G401 (cell line): ENCODE data around the gene ATXN7L2. TPM values are rescaled to one million over a fixed set of nuclear protein-coding genes. Genes with fewer than 3 reads are reported as not detected.
A peak's percentile ranks its signal among the peaks of the same experiment; 100 is the strongest.

Experiments used
- DNase-seq: peaks from one replicate; pipeline ENCODE4 v3.0.0-alpha.2; 2015; ENCODE audit warnings: low spot score
- in situ Hi-C: cut with HindIII; loops from 2 replicates; pipeline ENCODE4 v1.10.0; 2016; ENCODE audit warnings: low sequenced_read_pairs, mixed read lengths
- total RNA-seq: library from RNA; depleted of rRNA; stranded (reverse); fragments of >200 nt; shearing (Covaris generic); gene quantifications from 2 replicates; pipeline ENCODE4 v1.2.3, GENCODE V29; 2014; rRNA removed

The ATXN7L2 gene
- total RNA-seq, 1 experiment from 2014 or later = 2.9 TPM

GRCh38 chr1:109535971-109536491 lies 52.3 kb downstream of the ATXN7L2 start:
- in situ Hi-C loops = loop anchor here (5.0 kb wide), 1 partner anchor 44 kb away; the partner anchor contains the start of gene CYB561D1
- DNase-seq = peak; percentile 88

GRCh38 chr1:109537450-109538178 lies 53.9 kb downstream of the ATXN7L2 start:
- no peak for DNase-seq
- in situ Hi-C loops = loop anchor here (5.0 kb wide), 1 partner anchor 45 kb away; the partner anchor contains the start of gene CYB561D1

- in situ Hi-C loops = loop anchor here (5.0 kb wide), 1 partner anchor 47 kb away; the partner anchor contains the start of gene CYB561D1
Observed at GRCh38 chr1:109538827-109539555, 55.3 kb downstream of the ATXN7L2 start.

GRCh38 chr1:109539676-109540075 lies 56.0 kb downstream of the ATXN7L2 start, which contains the start of gene GPR61:
Gene GPR61, plus strand, starts transcription at chr1:109539872. Its CDS starts 3,151 bp downstream, at chr1:109543023.
- in situ Hi-C loops = loop anchor here (5.0 kb wide), 1 partner anchor 47 kb away; the partner anchor contains the start of gene CYB561D1
- peak; percentile 90 for DNase-seq

More at GRCh38 chr1:109538827-109539555, 55.3 kb downstream of the ATXN7L2 start:
- no peak for DNase-seq

GRCh38 chr1:109541102-109541501 lies 57.4 kb downstream of the ATXN7L2 start:
- no peak for DNase-seq
- in situ Hi-C loops = no loop called here

Other genes with a start within 250 kb of the ATXN7L2 start
- 4.2 and 5.0 TPM in 2 replicates for gene CELSR2, start 234.4 kb upstream of the ATXN7L2 start, total RNA-seq
- gene PSRC1, start 200.8 kb upstream of the ATXN7L2 start, total RNA-seq = 46.8 and 58.2 TPM in 2 replicates
- 0.18 TPM in 1 of 2 replicates, not detected in the other for gene MYBPHL, start 176.9 kb upstream of the ATXN7L2 start, total RNA-seq
- gene SORT1, start 86.0 kb upstream of the ATXN7L2 start, total RNA-seq = 15.1 and 17.7 TPM in 2 replicates
- 105 and 147 TPM in 2 replicates for gene PSMA5, start 57.5 kb upstream of the ATXN7L2 start, total RNA-seq
- gene SYPL2, start 17.4 kb upstream of the ATXN7L2 start, total RNA-seq = not detected in 2 replicates
- gene CYB561D1, start 10.2 kb downstream of the ATXN7L2 start, total RNA-seq = 0.31 and 3.1 TPM in 2 replicates
- 0.07 and 0.25 TPM in 2 replicates for gene AMIGO1, start 25.8 kb downstream of the ATXN7L2 start, total RNA-seq
- gene GPR61, start 56.0 kb downstream of the ATXN7L2 start, total RNA-seq = not detected in 2 replicates
- 6.8 and 8.9 TPM in 2 replicates for gene GNAI3, start 64.7 kb downstream of the ATXN7L2 start, total RNA-seq
- not detected in 2 replicates for gene GNAT2, start 135.7 kb downstream of the ATXN7L2 start, total RNA-seq
- gene AMPD2, start 135.9 kb downstream of the ATXN7L2 start, total RNA-seq = 90.0 and 101 TPM in 2 replicates
- 18.7 and 24.5 TPM in 2 replicates for gene GSTM4, start 172.2 kb downstream of the ATXN7L2 start, total RNA-seq
- gene GSTM2, start 184.2 kb downstream of the ATXN7L2 start, total RNA-seq = 18.2 and 24.6 TPM in 2 replicates
- gene GSTM1, start 203.9 kb downstream of the ATXN7L2 start, total RNA-seq = not detected in 2 replicates
- 1.4 and 4.7 TPM in 2 replicates for gene GSTM5, start 228.3 kb downstream of the ATXN7L2 start, total RNA-seq